ENCODE results near the gene ADAMTSL3. TPM values are rescaled to one million over a fixed set of nuclear protein-coding genes. Genes with fewer than 3 reads are reported as not detected.

ADAMTSL3 gene
- total RNA-seq, 4 donors from 2014 or later, result 3.1 to 48.2 (median 24.6) TPM

DNA sequence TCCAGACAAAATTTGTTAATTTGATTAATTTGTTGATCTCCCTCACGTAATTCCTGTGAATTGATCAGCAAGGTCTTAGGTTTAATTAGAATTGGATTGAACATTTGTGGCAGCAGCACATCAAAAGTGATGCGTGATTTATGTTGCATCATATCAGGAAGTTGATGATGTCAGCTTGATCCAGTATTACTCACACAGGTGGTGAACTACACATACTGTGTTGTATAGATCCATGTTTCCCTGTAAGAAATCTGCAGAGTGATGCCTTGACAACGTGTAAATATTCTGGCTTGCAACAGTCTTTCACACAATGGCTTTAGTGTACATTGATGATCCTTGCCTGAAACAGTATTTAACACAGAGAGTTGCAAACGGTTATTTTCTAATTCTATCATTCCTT is 200.4 kb downstream of the ADAMTSL3 start:
- no peaks in the 10 kb centered on the region for H3K9me3 ChIP-seq
- H3K27ac ChIP-seq, result peak overlapping the region in 1 of 2 donors; percentile 51
- peaks cover 7 to 8% of the 10 kb centered on the region in 2 donors for H3K4me1 ChIP-seq
- TF ChIP-seq CTCF (IDR thresholded peaks at IDR 0.05), result no peak
- TF ChIP-seq POLR2A (IDR thresholded peaks at IDR 0.05), result no peak
- H3K27me3 ChIP-seq, result no peaks in the 10 kb centered on the region
- no peaks in the 10 kb centered on the region for H3K36me3 ChIP-seq
- no peak for DNase-seq
- intact Hi-C loops (cut with DNase I; ENCODE audit: low total_unique reads), result no loop called here
- no peak overlapping the region for H3K4me3 ChIP-seq

DNA sequence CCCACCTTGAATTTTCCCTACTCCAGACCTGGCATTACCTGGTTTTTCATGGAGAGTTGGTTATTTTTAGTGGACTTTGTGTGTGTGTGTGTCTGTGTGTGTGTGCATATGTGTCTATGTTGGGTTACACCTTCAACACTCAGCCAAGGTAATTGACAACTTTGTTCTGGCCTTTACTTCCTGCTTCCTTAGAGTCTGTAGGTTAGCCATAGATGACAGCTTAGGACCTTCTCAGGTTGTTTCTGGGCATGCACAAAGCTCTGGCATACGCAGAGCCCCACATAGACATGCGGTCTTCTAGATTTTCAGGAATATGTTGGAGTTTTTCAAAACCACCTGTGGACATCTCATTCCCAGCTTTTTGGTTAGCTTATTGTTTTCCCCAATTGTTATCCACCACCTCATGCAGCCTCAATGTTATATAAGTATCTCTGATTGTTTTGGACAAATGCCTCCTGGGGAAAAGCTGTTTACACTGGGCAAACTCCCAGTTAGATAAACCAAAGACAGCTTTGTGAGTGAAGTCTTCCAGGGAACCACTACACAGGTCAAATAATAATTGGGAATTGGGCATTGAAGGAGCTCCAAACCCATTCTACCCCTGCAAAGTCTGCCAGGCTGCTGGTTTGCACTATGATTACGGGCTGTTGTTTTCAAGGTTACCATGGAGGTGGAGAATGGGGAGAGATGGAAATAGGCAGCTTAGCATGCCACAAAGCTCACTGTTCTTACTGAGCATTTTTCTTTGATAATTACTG is 201.2 kb downstream of the ADAMTSL3 start:
- intact Hi-C loops (cut with DNase I; ENCODE audit: low total_unique reads), result no loop called here
- peaks cover 7 to 8% of the 10 kb centered on the region in 2 donors for H3K4me1 ChIP-seq

GRCh38 chr15:83855956-83856355 is 202.0 kb downstream of the ADAMTSL3 start:
- H3K9me3 ChIP-seq, result no peaks in the 10 kb centered on the region
- DNase-seq, result no peak
- H3K27ac ChIP-seq, result peak overlapping the region; percentile 43 to 55
- H3K4me3 ChIP-seq, result no peak overlapping the region
- H3K36me3 ChIP-seq, result no peaks in the 10 kb centered on the region
- TF ChIP-seq POLR2A (IDR thresholded peaks at IDR 0.05) (no peak), CTCF (IDR thresholded peaks at IDR 0.05) (no peak)
- intact Hi-C loops (cut with DNase I; ENCODE audit: low total_unique reads), result no loop called here
- peaks cover 7 to 8% of the 10 kb centered on the region in 2 donors for H3K4me1 ChIP-seq
- H3K27me3 ChIP-seq, result no peaks in the 10 kb centered on the region

More for the DNA sequence above, 201.2 kb downstream of the ADAMTSL3 start:
- Histone ChIP-seq H3K27me3 (no peaks in the 10 kb centered on the region), H3K36me3 (no peaks in the 10 kb centered on the region), H3K9me3 (no peaks in the 10 kb centered on the region), H3K4me3 (no peak overlapping the region), H3K27ac (peak overlapping the region; percentile 13 to 51)
- TF ChIP-seq POLR2A (IDR thresholded peaks at IDR 0.05) (no peak), CTCF (IDR thresholded peaks at IDR 0.05) (no peak)
- no peak for DNase-seq

DNA sequence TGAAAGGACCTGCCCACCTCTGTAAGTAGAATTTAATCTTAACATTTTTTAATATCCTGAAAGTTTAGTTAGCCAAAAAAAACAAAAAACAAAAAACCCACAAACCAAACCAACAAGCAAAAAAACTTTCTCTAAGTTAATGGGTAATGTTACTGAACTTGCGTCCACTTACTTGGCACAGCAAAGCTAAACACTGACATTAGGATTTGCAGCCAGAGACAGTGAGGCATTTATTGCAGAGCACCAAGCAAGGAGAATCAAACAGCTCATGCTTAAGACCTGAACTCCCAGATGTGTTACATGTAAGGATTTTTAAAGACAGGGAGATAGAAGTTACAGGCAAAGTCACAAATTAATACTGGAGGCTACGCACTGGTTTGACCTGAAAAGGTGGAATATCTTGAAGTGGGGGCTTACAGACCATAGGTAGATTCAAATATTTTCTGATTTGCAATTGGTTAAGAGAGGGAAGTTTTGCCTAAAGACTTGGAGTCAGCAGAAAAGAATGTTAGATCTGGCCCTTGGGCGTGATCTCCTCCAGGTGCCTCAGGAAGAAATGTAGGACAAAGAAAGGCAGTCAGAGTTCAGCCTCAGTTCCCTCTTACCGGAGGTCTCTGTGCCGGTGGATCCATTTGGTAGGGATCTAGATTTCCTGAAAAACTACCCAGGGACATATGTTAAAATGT is 205.0 kb downstream of the ADAMTSL3 start:
- DNase-seq, result no peak
- H3K9me3 ChIP-seq, result no peaks in the 10 kb centered on the region
- no peak overlapping the region for H3K27ac ChIP-seq
- H3K4me1 ChIP-seq, result peaks cover 7 to 8% of the 10 kb centered on the region in 2 donors
- no peaks in the 10 kb centered on the region for H3K27me3 ChIP-seq
- H3K4me3 ChIP-seq, result no peak overlapping the region
- no peak for TF ChIP-seq CTCF (IDR thresholded peaks at IDR 0.05)
- TF ChIP-seq POLR2A (IDR thresholded peaks at IDR 0.05), result no peak
- intact Hi-C loops (cut with DNase I; ENCODE audit: low total_unique reads), result no loop called here
- H3K36me3 ChIP-seq, result no peaks in the 10 kb centered on the region

- intact Hi-C loops (cut with DNase I; ENCODE audit: low total_unique reads), result no loop called here
- TF ChIP-seq CTCF (IDR thresholded peaks at IDR 0.05) (no peak), POLR2A (IDR thresholded peaks at IDR 0.05) (no peak)
Measured at GRCh38 chr15:83866692-83867091, 212.8 kb downstream of the ADAMTSL3 start.

More at GRCh38 chr15:83866692-83867091, 212.8 kb downstream of the ADAMTSL3 start:
- DNase-seq, result no peak
- Histone ChIP-seq H3K27me3 (no peaks in the 10 kb centered on the region), H3K9me3 (no peaks in the 10 kb centered on the region), H3K4me1 (no peaks in the 10 kb centered on the region), H3K27ac (no peak overlapping the region), H3K4me3 (no peak overlapping the region), H3K36me3 (no peaks in the 10 kb centered on the region)
